K562 (cell line): ENCODE results near the gene LONP1. TPM values are rescaled to one million over a fixed set of nuclear protein-coding genes. Genes with fewer than 3 reads are reported as not detected.

ENCODE experiments used
- ARID1B ChIP-seq: fragments of 450-650 bp; IDR thresholded peaks from 2 replicates; pipeline ENCODE4 v1.6.1; 2016; ENCODE audit warnings: antibody characterized with exemption, mild to moderate bottlenecking, inconsistent platforms
- BDP1 ChIP-seq: IDR thresholded peaks from 3 replicates; pipeline ENCODE4 v1.6.1; 2011; ENCODE audit not compliant: insufficient read length, insufficient read depth
- CBFB ChIP-seq: sonication (generic); formaldehyde crosslinking; IDR thresholded peaks from 2 replicates; pipeline ENCODE4 v1.4.0; 2020; ENCODE audit warnings: mild to moderate bottlenecking, missing genetic modification reagents
- CHD2 ChIP-seq: IDR thresholded peaks from 2 replicates; pipeline ENCODE4 v1.6.1; 2011; ENCODE audit warnings: low read depth, low read length
- ELF4 ChIP-seq: fragments of 450-650 bp; formaldehyde crosslinking; IDR thresholded peaks from 2 replicates; pipeline ENCODE4 v1.4.0; 2022; ENCODE audit warnings: missing genetic modification characterization
- GMEB1 ChIP-seq: fragments of 250-450 bp; sonication (Bioruptor Pico); IDR thresholded peaks from 2 replicates; pipeline ENCODE4 v1.4.0; 2020; ENCODE audit warnings: mild to moderate bottlenecking
- GTF2B ChIP-seq: IDR thresholded peaks from 2 replicates; pipeline ENCODE4 v1.6.1; 2011; ENCODE audit not compliant: insufficient read length; ENCODE audit errors: extremely low read depth
- HDAC2 ChIP-seq: fragments of 450-650 bp; IDR thresholded peaks from 2 replicates; pipeline ENCODE4 v1.6.1; 2016; ENCODE audit warnings: mild to moderate bottlenecking
- HLTF ChIP-seq: fragments of 450-650 bp; IDR thresholded peaks from 2 replicates; pipeline ENCODE4 v1.6.1; 2016
- HNRNPLL ChIP-seq: fragments of 200-400 bp; formaldehyde crosslinking; IDR thresholded peaks from 2 replicates; pipeline ENCODE4 v1.6.1; 2017; ENCODE audit warnings: low read length, low read depth, mild to moderate bottlenecking; ENCODE audit not compliant: poor library complexity, severe bottlenecking
- RAD21 ChIP-seq, 2 experiments: fragments of 250-450 bp in 1 of 2; fragments of 450-650 bp in 1 of 2; sonication (Bioruptor Pico) in 1 of 2; formaldehyde crosslinking in 1 of 2; IDR thresholded peaks in 1 of 2; conservative IDR thresholded peaks in 1 of 2; 2 replicates each; pipeline versions ENCODE4 v1.4.0 to v1.8.0; 2020 to 2022; ENCODE audit warnings: mild to moderate bottlenecking in 2 of 2, moderate library complexity in 1 of 2
- SIN3A ChIP-seq, 2 experiments: fragments of 150-350 bp in 1 of 2; IDR thresholded peaks; 2 replicates each; pipeline ENCODE4 v1.6.1; 2011 to 2016; ENCODE audit warnings: borderline replicate concordance in 2 of 2, low read depth in 2 of 2, low read length in 2 of 2, mild to moderate bottlenecking in 2 of 2, moderate library complexity in 2 of 2; ENCODE audit not compliant: control insufficient read depth in 1 of 2
- SIN3B ChIP-seq: fragments of 450-650 bp; IDR thresholded peaks from 2 replicates; pipeline ENCODE4 v1.6.1; 2017; ENCODE audit warnings: low read depth, mild to moderate bottlenecking, moderate library complexity
- SUPT5H ChIP-seq: fragments of 450-650 bp; IDR thresholded peaks from 2 replicates; pipeline ENCODE4 v1.6.1; 2016
- TCF7 ChIP-seq: sonication (generic); IDR thresholded peaks from 2 replicates; pipeline ENCODE4 v1.6.1; 2016; ENCODE audit warnings: antibody characterized with exemption, borderline replicate concordance
- TCF7L2 ChIP-seq: fragments of 150-350 bp; IDR thresholded peaks from 2 replicates; pipeline ENCODE4 v1.6.1; 2016; ENCODE audit warnings: low read depth, mild to moderate bottlenecking, low read length, moderate library complexity
- U2AF2 ChIP-seq: fragments of 200-400 bp; formaldehyde crosslinking; optimal IDR thresholded peaks from 2 replicates; pipeline ENCODE3; 2017; ENCODE audit warnings: low read depth, mild to moderate bottlenecking, low read length
- ZFP91 ChIP-seq: sonication (generic); formaldehyde crosslinking; IDR thresholded peaks from 2 replicates; pipeline ENCODE4 v1.8.0; 2022; ENCODE audit warnings: mild to moderate bottlenecking, missing genetic modification reagents
- ZNF639 ChIP-seq, 2 experiments: fragments of 200-800 bp in 1 of 2; sonication (Bioruptor generic) in 1 of 2; sonication (generic) in 1 of 2; formaldehyde crosslinking in 1 of 2; IDR thresholded peaks in 1 of 2; conservative IDR thresholded peaks in 1 of 2; 2 replicates each; pipeline versions ENCODE4 v1.5.0 to v1.6.1; 2016 to 2020; ENCODE audit warnings: missing compliant biosample characterization in 1 of 2, missing genetic modification characterization in 1 of 2, missing genetic modification reagents in 1 of 2
- polyA plus RNA-seq, 8 experiments: library from polyadenylated mRNA; depleted of rRNA in 4 of 8; stranded (reverse) in 5 of 8; unstranded in 3 of 8; fragments of >200 nt; fragmentation: Nextera tagmentation in 2 of 8; fragmentation: Illumina TruSeq in 1 of 8; extraction: Ambion mirVana in 2 of 8; extraction: Trizol in 1 of 8; gene quantifications; 2 replicates each; pipeline versions ENCODE4 v1.2.1 to v1.2.3, GENCODE V29; 2011 to 2014; ENCODE audit warnings: inconsistent platforms in 1 of 8, missing spikeins in 1 of 8
- total RNA-seq, 7 experiments: library from RNA; depleted of rRNA in 6 of 7; stranded (reverse); fragments of >200 nt in 6 of 7; fragmentation: Illumina TruSeq in 2 of 7; extraction: Trizol in 2 of 7; gene quantifications; 2 replicates each; pipeline versions ENCODE4 v1.2.1 to v1.2.3, GENCODE V29; 2011 to 2021; ENCODE audit warnings: low replicate concordance in 1 of 7

The LONP1 gene
- total and polyA plus RNA-seq, 9 of the 15 experiments (the other 6 are each of a cell fraction or from before 2014, with no cell fraction given): 1.1 to 238 (median 84.5) TPM

GRCh38 chr19:5690125-5690954, 29.6 kb downstream of the LONP1 start, which contains the start of gene RPL36 (continued):
- TF ChIP-seq ZNF639 (CRISPR knock-in tag; conservative IDR thresholded peaks at IDR 0.05 in 1 of 2, IDR thresholded peaks at IDR 0.05 in 1 of 2) (peak in 1 of 2 experiments; percentile 86; a peak in 2 of 4 replicates), HLTF (peak; percentile 61; the same call in 1 of the 2 replicates), GMEB1 (CRISPR knock-in tag) (peak; percentile 24; the same call in 1 of the 2 replicates), BDP1 (no peak), RAD21 (CRISPR knock-in tag; conservative IDR thresholded peaks at IDR 0.05 in 1 of 2, IDR thresholded peaks at IDR 0.05 in 1 of 2) (peak in 1 of 2 experiments; percentile 52; a peak in 1 of 4 replicates), SIN3B (peak; percentile 72), CHD2 (no peak), HDAC2 (peak; percentile 53; the same call in 1 of the 2 replicates), SIN3A (IDR thresholded peaks at IDR 0.05; ENCODE audit: borderline replicate concordance in 2 of 2, control insufficient read depth in 1 of 2, low read depth in 2 of 2, low read length in 2 of 2) (peak; percentile 47 to 49; a peak in 2 of 4 replicates), GTF2B (peak; percentile 94), ZFP91 (CRISPR knock-in tag) (no peak; the same call in 1 of the 2 replicates), SUPT5H (peak; percentile 99), ELF4 (no peak), ARID1B (peak; percentile 44), CBFB (CRISPR knock-in tag) (peak; percentile 84; the same call in 1 of the 2 replicates), TCF7L2 (no peak), TCF7 (peak; percentile 44; the same call in 1 of the 2 replicates), HNRNPLL (peak; percentile 74), U2AF2 (no peak)
